Mesothelial cell of epicardium (in vitro differentiated cells): Measurements from ENCODE around the gene C6orf62. TPM values are rescaled to one million over a fixed set of nuclear protein-coding genes. Genes with fewer than 3 reads are reported as not detected.
A peak's percentile ranks its signal among the peaks of the same experiment; 100 is the strongest.
"Not testable (repeated sequence)": the region's sequence is repeated elsewhere in the genome, so short reads cannot be mapped to it uniquely, and the experiment has no call there.

Source experiments
- DNase-seq, 2 experiments: peaks; one replicate each; pipeline ENCODE4 v3.0.0; 2021; ENCODE audit warnings: low spot score in 2 of 2; ENCODE audit not compliant: unreplicated experiment in 2 of 2
- H3K27ac Mint-ChIP-seq: 2 replicates; pipeline ENCODE4 v1.8.0; 2021; ENCODE audit warnings: mixed read lengths
- H3K27me3 Mint-ChIP-seq: 2 replicates; pipeline ENCODE4 v1.8.0; 2021; ENCODE audit warnings: low read depth, mixed read lengths
- H3K36me3 Mint-ChIP-seq: 2 replicates; pipeline ENCODE4 v1.8.0; 2021; ENCODE audit warnings: mixed read lengths
- H3K4me1 Mint-ChIP-seq: 2 replicates; pipeline ENCODE4 v1.8.0; 2021; ENCODE audit warnings: mixed read lengths
- H3K4me3 Mint-ChIP-seq: 2 replicates; pipeline ENCODE4 v1.8.0; 2021; ENCODE audit warnings: mild to moderate bottlenecking, moderate library complexity, mixed read lengths
- H3K9me3 Mint-ChIP-seq: 2 replicates; pipeline ENCODE4 v1.8.0; 2021; ENCODE audit warnings: mixed read lengths
- CTCF ChIP-seq: fragments of 200-600 bp; sonication (generic); IDR thresholded peaks from one replicate; pipeline ENCODE4 v1.5.0; 2021; ENCODE audit warnings: antibody characterized with exemption; ENCODE audit not compliant: unreplicated experiment
- total RNA-seq: library from RNA; stranded (reverse); gene quantifications from 3 replicates; pipeline ENCODE4 v1.2.1, GENCODE V29; 2021

Gene C6orf62
- total RNA-seq, 1 donor from 2014 or later: 61.9 TPM

GRCh38 chr6:24734166-24734565, 15.2 kb upstream of the C6orf62 start:
- Mint-ChIP-seq H3K27ac (no peak overlapping the region), H3K27me3 (peaks cover 2% of the 10 kb centered on the region), H3K4me3 (no peak overlapping the region), H3K9me3 (peaks cover 25% of the 10 kb centered on the region), H3K4me1 (no peaks in the 10 kb centered on the region), H3K36me3 (peaks cover 3% of the 10 kb centered on the region)
- no peak for TF ChIP-seq CTCF
- DNase-seq: no peak

- H3K27ac Mint-ChIP-seq, DNase-seq, H3K4me1 Mint-ChIP-seq, H3K27me3 Mint-ChIP-seq, H3K36me3 Mint-ChIP-seq, H3K4me3 Mint-ChIP-seq: not testable (repeated sequence)
- peaks cover 25% of the 10 kb centered on the region for H3K9me3 Mint-ChIP-seq
These were observed 12.6 kb upstream of the C6orf62 start for GRCh38 chr6:24731456-24732134.

- DNase-seq, H3K4me1 Mint-ChIP-seq, H3K27me3 Mint-ChIP-seq, H3K4me3 Mint-ChIP-seq, H3K36me3 Mint-ChIP-seq, H3K27ac Mint-ChIP-seq: not testable (repeated sequence)
- peaks cover 25% of the 10 kb centered on the region for H3K9me3 Mint-ChIP-seq
These were observed 11.7 kb upstream of the C6orf62 start for GRCh38 chr6:24730653-24731052.

- no peak overlapping the region for H3K4me3 Mint-ChIP-seq
- no peaks in the 10 kb centered on the region for H3K9me3 Mint-ChIP-seq
- H3K36me3 Mint-ChIP-seq: no peaks in the 10 kb centered on the region
These were observed 4.3 kb upstream of the C6orf62 start for GRCh38 chr6:24723270-24723669.

GRCh38 chr6:24721461-24722215, 2.7 kb upstream of the C6orf62 start:
- H3K4me3 Mint-ChIP-seq: peak overlapping the region; percentile 98
- DNase-seq: no peak
- H3K4me1 Mint-ChIP-seq: peaks cover 29% of the 10 kb centered on the region
- no peaks in the 10 kb centered on the region for H3K27me3 Mint-ChIP-seq
- no peaks in the 10 kb centered on the region for H3K36me3 Mint-ChIP-seq
- peak overlapping the region; percentile 100 for H3K27ac Mint-ChIP-seq
- H3K9me3 Mint-ChIP-seq: no peaks in the 10 kb centered on the region
- no peak for TF ChIP-seq CTCF

More at GRCh38 chr6:24723270-24723669, 4.3 kb upstream of the C6orf62 start:
- no peak for DNase-seq
- Mint-ChIP-seq H3K27ac (no peak overlapping the region), H3K4me1 (peaks cover 16% of the 10 kb centered on the region), H3K27me3 (no peaks in the 10 kb centered on the region)
- no peak for TF ChIP-seq CTCF

- Mint-ChIP-seq H3K36me3 (peaks cover 5% of the 10 kb centered on the region), H3K27me3 (no peaks in the 10 kb centered on the region), H3K4me1 (peaks cover 36% of the 10 kb centered on the region), H3K27ac (peak overlapping the region; percentile 100), H3K9me3 (no peaks in the 10 kb centered on the region), H3K4me3 (peak overlapping the region; percentile 98)
- no peak for TF ChIP-seq CTCF
- peak; percentile 99 for DNase-seq
These were observed 1.9 kb upstream of the C6orf62 start for GRCh38 chr6:24720604-24721460.
